ENCODE results near the gene SLC5A12. TPM values are rescaled to one million over a fixed set of nuclear protein-coding genes. Genes with fewer than 3 reads are reported as not detected.
A peak's percentile ranks its signal among the peaks of the same experiment; 100 is the strongest.

The SLC5A12 gene
- total RNA-seq, 1 experiment from 2014 or later = not detected

- DNase-seq (ENCODE audit: low spot score) = peak; percentile 78
- Histone ChIP-seq H3K27ac (ENCODE audit: low read depth, low read length, poor library complexity, severe bottlenecking) (no peak overlapping the region), H3K4me3 (ENCODE audit: low read depth, low read length, poor library complexity, severe bottlenecking) (no peak overlapping the region), H3K9me3 (ENCODE audit: low read depth, low read length, poor library complexity, severe bottlenecking) (no peaks in the 10 kb centered on the region), H3K36me3 (ENCODE audit: insufficient read depth, low read length, poor library complexity, severe bottlenecking) (no peaks in the 10 kb centered on the region), H3K27me3 (replicated peaks; ENCODE audit: insufficient read depth, low read depth, low read length, poor library complexity) (no peaks in the 10 kb centered on the region), H3K4me1 (ENCODE audit: insufficient read depth, low read length, poor library complexity, severe bottlenecking) (peaks cover 54% of the 10 kb centered on the region)
- BruUV-seq (replicated peaks) = no TSS peak
- CTCF ChIA-PET = interaction anchor here (0.7 to 1.0 kb wide), 2 partner anchors 98 to 674 kb away, joined by 3 read pairs; no protein-coding TSS in a partner anchor
- POLR2A ChIA-PET (ENCODE audit: low non-redundant PET) = interaction anchor here (0.7 kb wide), 1 partner anchor 603 kb away, joined by 11 read pairs; no protein-coding TSS in a partner anchor
- TF ChIP-seq EZH2 (IDR thresholded peaks at IDR 0.05; ENCODE audit: borderline replicate concordance, low read depth, low read length, poor library complexity, severe bottlenecking) = no peak
- TF ChIP-seq, protein P1, sequence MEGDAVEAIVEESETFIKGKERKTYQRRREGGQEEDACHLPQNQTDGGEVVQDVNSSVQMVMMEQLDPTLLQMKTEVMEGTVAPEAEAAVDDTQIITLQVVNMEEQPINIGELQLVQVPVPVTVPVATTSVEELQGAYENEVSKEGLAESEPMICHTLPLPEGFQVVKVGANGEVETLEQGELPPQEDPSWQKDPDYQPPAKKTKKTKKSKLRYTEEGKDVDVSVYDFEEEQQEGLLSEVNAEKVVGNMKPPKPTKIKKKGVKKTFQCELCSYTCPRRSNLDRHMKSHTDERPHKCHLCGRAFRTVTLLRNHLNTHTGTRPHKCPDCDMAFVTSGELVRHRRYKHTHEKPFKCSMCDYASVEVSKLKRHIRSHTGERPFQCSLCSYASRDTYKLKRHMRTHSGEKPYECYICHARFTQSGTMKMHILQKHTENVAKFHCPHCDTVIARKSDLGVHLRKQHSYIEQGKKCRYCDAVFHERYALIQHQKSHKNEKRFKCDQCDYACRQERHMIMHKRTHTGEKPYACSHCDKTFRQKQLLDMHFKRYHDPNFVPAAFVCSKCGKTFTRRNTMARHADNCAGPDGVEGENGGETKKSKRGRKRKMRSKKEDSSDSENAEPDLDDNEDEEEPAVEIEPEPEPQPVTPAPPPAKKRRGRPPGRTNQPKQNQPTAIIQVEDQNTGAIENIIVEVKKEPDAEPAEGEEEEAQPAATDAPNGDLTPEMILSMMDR (conservative IDR thresholded peaks at IDR 0.05; ENCODE audit: low read depth, low read length) = no peak
- intact Hi-C loops (cut with micrococcal nuclease; ENCODE audit: unreplicated experiment) = no loop called here
Measured at GRCh38 chr11:26622181-26622580, 99.7 kb downstream of the SLC5A12 start.

- peak; percentile 86 for DNase-seq (ENCODE audit: low spot score)
- ChIA-PET CTCF (interaction anchor here (0.5 to 0.6 kb wide), 2 partner anchors 851 to 876 kb away, joined by 3 to 5 read pairs; partner anchors contain the start of gene LGR4), POLR2A (ENCODE audit: low non-redundant PET) (interaction anchor here (0.7 kb wide), 1 partner anchor 823 kb away, joined by 3 read pairs; no protein-coding TSS in a partner anchor)
Measured at GRCh38 chr11:26621132-26621531, 100.7 kb downstream of the SLC5A12 start.

GRCh38 chr11:26620282-26621045 lies 101.4 kb downstream of the SLC5A12 start:
- no TSS peak for BruUV-seq (replicated peaks)
- CTCF ChIA-PET = interaction anchor here (0.5 kb wide), 1 partner anchor 852 kb away, joined by 5 read pairs; the partner anchor contains the start of gene LGR4
- TF ChIP-seq, protein P1 (conservative IDR thresholded peaks at IDR 0.05; ENCODE audit: low read depth, low read length) = no peak
- TF ChIP-seq EZH2 (IDR thresholded peaks at IDR 0.05; ENCODE audit: borderline replicate concordance, low read depth, low read length, poor library complexity, severe bottlenecking) = no peak
- Histone ChIP-seq H3K27ac (ENCODE audit: low read depth, low read length, poor library complexity, severe bottlenecking) (no peak overlapping the region), H3K4me1 (ENCODE audit: insufficient read depth, low read length, poor library complexity, severe bottlenecking) (peaks cover 57% of the 10 kb centered on the region), H3K27me3 (replicated peaks; ENCODE audit: insufficient read depth, low read depth, low read length, poor library complexity) (no peaks in the 10 kb centered on the region), H3K9me3 (ENCODE audit: low read depth, low read length, poor library complexity, severe bottlenecking) (no peaks in the 10 kb centered on the region), H3K36me3 (ENCODE audit: insufficient read depth, low read length, poor library complexity, severe bottlenecking) (no peaks in the 10 kb centered on the region), H3K4me3 (ENCODE audit: low read depth, low read length, poor library complexity, severe bottlenecking) (no peak overlapping the region)
- peak; percentile 33 for DNase-seq (ENCODE audit: low spot score)
- POLR2A ChIA-PET (ENCODE audit: low non-redundant PET) = no interaction called here
- intact Hi-C loops (cut with micrococcal nuclease; ENCODE audit: unreplicated experiment) = no loop called here

More at GRCh38 chr11:26621132-26621531, 100.7 kb downstream of the SLC5A12 start:
- H3K9me3 ChIP-seq (ENCODE audit: low read depth, low read length, poor library complexity, severe bottlenecking) = no peaks in the 10 kb centered on the region
- H3K4me1 ChIP-seq (ENCODE audit: insufficient read depth, low read length, poor library complexity, severe bottlenecking) = peaks cover 57% of the 10 kb centered on the region
- no peaks in the 10 kb centered on the region for H3K36me3 ChIP-seq (ENCODE audit: insufficient read depth, low read length, poor library complexity, severe bottlenecking)
- intact Hi-C loops (cut with micrococcal nuclease; ENCODE audit: unreplicated experiment) = no loop called here
- no peaks in the 10 kb centered on the region for H3K27me3 ChIP-seq (replicated peaks; ENCODE audit: insufficient read depth, low read depth, low read length, poor library complexity)
- no peak overlapping the region for H3K27ac ChIP-seq (ENCODE audit: low read depth, low read length, poor library complexity, severe bottlenecking)
- no TSS peak for BruUV-seq (replicated peaks)
- TF ChIP-seq, protein P1 (conservative IDR thresholded peaks at IDR 0.05; ENCODE audit: low read depth, low read length) = no peak
- no peak for TF ChIP-seq EZH2 (IDR thresholded peaks at IDR 0.05; ENCODE audit: borderline replicate concordance, low read depth, low read length, poor library complexity, severe bottlenecking)
- no peak overlapping the region for H3K4me3 ChIP-seq (ENCODE audit: low read depth, low read length, poor library complexity, severe bottlenecking)

Data from A673 (cell line).